GM06990 (cell line): Measurements from ENCODE around the gene ZNF419.
"Not testable (repeated sequence)": the region's sequence is repeated elsewhere in the genome, so short reads cannot be mapped to it uniquely, and the experiment has no call there.

ENCODE experiments used
- DNase-seq: peaks from one replicate; pipeline ENCODE4 v3.0.0-alpha.2; 2011; ENCODE audit not compliant: insufficient read length; ENCODE audit errors: extremely low read depth
- H3K27me3 ChIP-seq: replicated peaks from 2 replicates; pipeline ENCODE4 v1.6.0; 2011; ENCODE audit warnings: low read length; ENCODE audit not compliant: control insufficient read depth, insufficient read depth
- H3K36me3 ChIP-seq: 2 replicates; pipeline ENCODE4 v1.5.1; 2011; ENCODE audit warnings: low read length; ENCODE audit not compliant: control insufficient read depth, insufficient read depth
- H3K4me3 ChIP-seq: replicated peaks from 2 replicates; pipeline ENCODE4 v1.5.1; 2011; ENCODE audit warnings: low read depth, mild to moderate bottlenecking, control low read depth, low read length
- TF ChIP-seq, protein P1 (sequence below): IDR thresholded peaks from 2 replicates; pipeline ENCODE4 v1.5.1; 2011; ENCODE audit warnings: low read length, control low read depth, mild to moderate bottlenecking, inconsistent platforms; ENCODE audit not compliant: insufficient read depth, poor library complexity, severe bottlenecking

ZNF419 gene

DNA sequence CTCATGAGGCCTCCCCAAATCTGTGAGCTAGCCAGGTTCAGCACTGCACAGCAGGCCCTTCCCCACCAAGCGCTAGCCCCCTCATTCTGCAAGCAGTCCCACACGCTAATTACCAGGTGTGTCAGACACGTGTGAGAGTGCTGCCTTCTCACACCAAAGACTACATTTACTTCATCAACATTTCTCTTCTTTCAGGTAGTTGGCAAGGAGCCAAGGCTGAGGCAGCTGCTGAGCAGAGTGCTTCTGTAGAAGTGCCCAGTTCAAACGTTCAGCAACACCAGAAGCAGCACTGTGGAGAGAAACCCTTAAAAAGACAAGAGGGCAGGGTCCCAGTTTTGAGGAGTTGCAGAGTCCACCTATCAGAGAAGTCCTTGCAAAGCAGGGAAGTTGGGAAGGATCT is 18.6 kb downstream of the ZNF419 start:
- TF ChIP-seq, protein P1, sequence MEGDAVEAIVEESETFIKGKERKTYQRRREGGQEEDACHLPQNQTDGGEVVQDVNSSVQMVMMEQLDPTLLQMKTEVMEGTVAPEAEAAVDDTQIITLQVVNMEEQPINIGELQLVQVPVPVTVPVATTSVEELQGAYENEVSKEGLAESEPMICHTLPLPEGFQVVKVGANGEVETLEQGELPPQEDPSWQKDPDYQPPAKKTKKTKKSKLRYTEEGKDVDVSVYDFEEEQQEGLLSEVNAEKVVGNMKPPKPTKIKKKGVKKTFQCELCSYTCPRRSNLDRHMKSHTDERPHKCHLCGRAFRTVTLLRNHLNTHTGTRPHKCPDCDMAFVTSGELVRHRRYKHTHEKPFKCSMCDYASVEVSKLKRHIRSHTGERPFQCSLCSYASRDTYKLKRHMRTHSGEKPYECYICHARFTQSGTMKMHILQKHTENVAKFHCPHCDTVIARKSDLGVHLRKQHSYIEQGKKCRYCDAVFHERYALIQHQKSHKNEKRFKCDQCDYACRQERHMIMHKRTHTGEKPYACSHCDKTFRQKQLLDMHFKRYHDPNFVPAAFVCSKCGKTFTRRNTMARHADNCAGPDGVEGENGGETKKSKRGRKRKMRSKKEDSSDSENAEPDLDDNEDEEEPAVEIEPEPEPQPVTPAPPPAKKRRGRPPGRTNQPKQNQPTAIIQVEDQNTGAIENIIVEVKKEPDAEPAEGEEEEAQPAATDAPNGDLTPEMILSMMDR, result no peak

GRCh38 chr19:57511484-57511883 is 23.9 kb downstream of the ZNF419 start:
- Histone ChIP-seq H3K27me3 (no peaks in the 10 kb centered on the region), H3K36me3 (peaks cover 5% of the 10 kb centered on the region), H3K4me3 (no peak overlapping the region)
- TF ChIP-seq, protein P1, result no peak
- no peak for DNase-seq

More for the DNA sequence above, 18.6 kb downstream of the ZNF419 start:
- peaks cover 17% of the 10 kb centered on the region for H3K36me3 ChIP-seq
- H3K4me3 ChIP-seq, result no peak overlapping the region
- DNase-seq, result no peak
- H3K27me3 ChIP-seq, result no peaks in the 10 kb centered on the region

GRCh38 chr19:57512845-57513244 is 25.3 kb downstream of the ZNF419 start:
- TF ChIP-seq, protein P1, result no peak
- no peaks in the 10 kb centered on the region for H3K27me3 ChIP-seq
- DNase-seq, result no peak
- H3K36me3 ChIP-seq, result no peaks in the 10 kb centered on the region
- no peak overlapping the region for H3K4me3 ChIP-seq

DNA sequence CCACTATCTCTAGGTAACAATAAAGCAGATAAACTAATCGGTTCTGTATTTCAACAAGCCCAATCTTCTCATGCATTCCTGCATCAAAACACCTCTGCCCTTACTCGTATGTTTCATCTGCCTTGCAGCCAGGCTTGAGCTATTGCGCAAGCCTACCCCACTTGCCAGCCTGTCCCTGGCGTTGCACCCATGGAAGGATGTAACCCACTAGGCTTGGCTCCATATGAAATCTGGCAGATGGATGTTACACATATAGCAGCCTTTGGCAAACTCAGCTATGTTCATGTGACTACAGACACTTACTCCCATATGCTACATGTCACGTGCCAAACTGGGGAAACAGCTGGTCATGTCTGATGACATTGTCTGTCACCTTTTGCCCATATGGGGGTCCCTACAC is 27.7 kb downstream of the ZNF419 start:
- DNase-seq, result no peak
- no peak overlapping the region for H3K4me3 ChIP-seq
- H3K36me3 ChIP-seq, result no peaks in the 10 kb centered on the region
- H3K27me3 ChIP-seq, result no peaks in the 10 kb centered on the region
- TF ChIP-seq, protein P1, result no peak

- H3K4me3 ChIP-seq, H3K27me3 ChIP-seq, DNase-seq, H3K36me3 ChIP-seq: not testable (repeated sequence)
These were observed 30.5 kb downstream of the ZNF419 start for GRCh38 chr19:57518021-57518420.

DNA sequence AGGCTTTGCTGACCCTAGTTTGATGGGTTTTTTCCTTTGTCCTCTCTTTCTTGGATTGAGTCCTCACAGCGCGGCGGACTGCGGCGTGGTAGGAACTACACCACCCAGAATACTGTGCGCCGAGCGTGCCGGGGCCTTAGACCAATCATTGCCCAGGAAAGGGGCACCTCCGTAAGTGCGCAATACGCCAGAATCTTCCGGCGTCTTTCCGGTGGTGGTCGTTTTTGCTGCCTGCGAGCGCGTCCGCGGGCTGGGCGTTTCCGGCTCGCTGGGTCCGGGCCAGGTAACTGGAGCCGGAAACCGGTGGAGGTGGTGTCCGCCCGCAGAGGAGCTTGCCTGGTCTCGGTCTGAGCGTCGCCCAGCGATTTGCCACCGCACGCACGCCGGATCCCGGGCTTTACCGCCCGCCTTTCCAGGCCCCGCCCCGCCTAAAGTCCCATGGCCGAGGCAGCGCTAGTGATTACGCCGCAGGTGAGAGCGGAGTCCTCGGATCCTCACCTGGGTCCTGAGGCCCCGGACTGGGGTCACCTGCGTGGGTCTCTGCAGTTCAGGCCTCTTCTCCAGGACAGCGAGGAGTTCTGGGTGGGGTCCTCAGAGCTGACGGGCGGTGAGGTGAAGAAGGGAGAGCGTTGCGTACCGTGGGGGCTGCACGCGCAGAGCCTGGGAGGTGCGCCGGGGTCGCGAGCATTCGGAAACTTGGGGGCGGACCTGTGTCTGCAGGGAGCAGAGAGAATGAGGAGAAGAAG is 39.8 kb downstream of the ZNF419 start, which contains the start of gene ZNF549:
Gene ZNF549 (plus strand): TSS at position 221 of the 746 bp plus-strand sequence. CDS start 218 bp downstream, at position 439.
- H3K27me3 ChIP-seq, result no peaks in the 10 kb centered on the region
- peak; percentile 92 for DNase-seq
- TF ChIP-seq, protein P1, result no peak
- peak within 1 kb of the TSS; percentile 90 for H3K4me3 ChIP-seq
- H3K36me3 ChIP-seq, result no peaks in the 10 kb centered on the region; the same call in none of the 2 replicates
